GM12878 (cell line): ENCODE measurements around the gene C1QTNF9B. TPM values are rescaled to one million over a fixed set of nuclear protein-coding genes. Genes with fewer than 3 reads are reported as not detected.

Experiments
- ATAC-seq: fragments of 200-7000 bp; cut with Tn5 transposase; 3 replicates; pipeline ENCODE4 v1.9.1; 2020; ENCODE audit warnings: mild to moderate bottlenecking, moderate library complexity
- BruUV-seq: library from RNA; stranded (reverse); fragments of 400-500 nt; replicated peaks from 2 replicates; lab custom pipeline; 2021; lab: Mats Ljungman, UMichigan
- CTCF ChIA-PET: fragments of 300-600 bp; sonication (Branson Sonifier 250); formaldehyde crosslinking; extraction: SDS; loops from one replicate; lab custom pipeline; 2021; ENCODE audit warnings: inconsistent platforms; lab: Yijun Ruan, JAX
- POLR2A ChIA-PET: fragments of 350-600 bp; formaldehyde crosslinking; extraction: SDS; loops from one replicate; lab custom pipeline; 2021; ENCODE audit warnings: inconsistent platforms; lab: Charles Lee
- RAD21 ChIA-PET: fragments of 300-600 bp; sonication (Branson Sonifier 250); formaldehyde crosslinking; loops from one replicate; lab custom pipeline; 2023; ENCODE audit warnings: antibody characterized with exemption; ENCODE audit not compliant: unreplicated experiment; lab: Charles Lee
- SMC1A ChIA-PET: fragments of 300-600 bp; sonication (Branson Sonifier 250); formaldehyde crosslinking; loops from one replicate; lab custom pipeline; 2023; ENCODE audit not compliant: unreplicated experiment, uncharacterized antibody; lab: Charles Lee
- DNase-seq: peaks from one replicate; pipeline ENCODE4 v3.0.0-alpha.2; 2011; ENCODE audit warnings: low read depth, low spot score
- FAIRE-seq: peaks from 3 replicates; lab custom pipeline; 2011; peaks lifted over from hg19 to GRCh38; lab: Jason Lieb, UNC
- H2AFZ ChIP-seq: 2 replicates; pipeline ENCODE4 v1.6.0; 2011; ENCODE audit warnings: low read depth, low read length, control low read depth; ENCODE audit not compliant: control insufficient read depth
- H3K27ac ChIP-seq: 2 replicates; pipeline ENCODE4 v1.5.1; 2011; ENCODE audit warnings: control low read depth; ENCODE audit not compliant: control insufficient read depth, insufficient read depth
- H3K27me3 ChIP-seq, 2 experiments: replicated peaks in 1 of 2; 2 replicates each; pipeline versions ENCODE4 v1.6.0 to v1.6.1; 2011; ENCODE audit warnings: low read length in 1 of 2; ENCODE audit not compliant: control insufficient read depth in 2 of 2, insufficient read depth in 2 of 2
- H3K36me3 ChIP-seq, 2 experiments: 2 replicates each; pipeline ENCODE4 v1.5.1; 2011; ENCODE audit warnings: low read length in 1 of 2; ENCODE audit not compliant: control insufficient read depth in 2 of 2, insufficient read depth in 2 of 2
- H3K4me1 ChIP-seq: 2 replicates; pipeline ENCODE4 v1.6.1; 2011; ENCODE audit warnings: mild to moderate bottlenecking, low read length, moderate library complexity, mixed read lengths; ENCODE audit not compliant: control insufficient read depth, insufficient read depth
- H3K4me2 ChIP-seq: 2 replicates; pipeline ENCODE4 v1.6.0; 2011; ENCODE audit warnings: control low read depth; ENCODE audit not compliant: control insufficient read depth, insufficient read depth
- H3K4me3 ChIP-seq: fragments of 200-600 bp; sonication (generic); 2 replicates; pipeline ENCODE4 v1.5.1; 2016
- H3K79me2 ChIP-seq: 2 replicates; pipeline ENCODE4 v1.6.0; 2011; ENCODE audit warnings: low read length; ENCODE audit not compliant: control insufficient read depth, insufficient read depth
- H3K9ac ChIP-seq: 2 replicates; pipeline ENCODE4 v1.8.0; 2011; ENCODE audit warnings: low read length, control low read depth, mixed read lengths; ENCODE audit not compliant: control insufficient read depth, insufficient read depth
- H3K9me3 ChIP-seq: replicated peaks from 3 replicates; pipeline ENCODE4 v1.5.1; 2011; ENCODE audit warnings: mild to moderate bottlenecking, low read length; ENCODE audit not compliant: control insufficient read depth, insufficient read depth
- H4K20me1 ChIP-seq: 2 replicates; pipeline ENCODE4 v1.6.0; 2011; ENCODE audit not compliant: control insufficient read depth, insufficient read depth
- EZH2 ChIP-seq: IDR thresholded peaks from 2 replicates; pipeline ENCODE4 v1.6.1; 2012; ENCODE audit warnings: low read depth, mild to moderate bottlenecking, control low read depth, inconsistent platforms, low read length, borderline replicate concordance; ENCODE audit not compliant: control insufficient read depth
- GATAD2B ChIP-seq: fragments of 450-650 bp; conservative IDR thresholded peaks from 2 replicates; pipeline ENCODE4 v1.6.1; 2017; ENCODE audit warnings: low read depth, mild to moderate bottlenecking, moderate library complexity
- MEF2B ChIP-seq: fragments of 450-650 bp; IDR thresholded peaks from 2 replicates; pipeline ENCODE4 v1.6.1; 2018; ENCODE audit warnings: mild to moderate bottlenecking, moderate library complexity; ENCODE audit not compliant: partially characterized antibody, poor library complexity, severe bottlenecking
- NBN ChIP-seq: fragments of 450-650 bp; IDR thresholded peaks from 2 replicates; pipeline ENCODE4 v1.6.1; 2016
- RAD21 ChIP-seq: IDR thresholded peaks from 2 replicates; pipeline ENCODE4 v1.6.1; 2011; ENCODE audit warnings: mild to moderate bottlenecking, low read depth, low read length, moderate library complexity; ENCODE audit not compliant: insufficient read depth
- SMC3 ChIP-seq: IDR thresholded peaks from 2 replicates; pipeline ENCODE4 v1.6.1; 2011; ENCODE audit warnings: low read length, improper control_type of control experiment, borderline replicate concordance
- SUZ12 ChIP-seq: fragments of 200-600 bp; sonication (generic); IDR thresholded peaks from one replicate; pipeline ENCODE4 v1.6.1; 2018; ENCODE audit warnings: antibody characterized with exemption, mild to moderate bottlenecking; ENCODE audit not compliant: unreplicated experiment
- TCF12 ChIP-seq: IDR thresholded peaks from 2 replicates; pipeline ENCODE4 v1.6.1; 2011; ENCODE audit warnings: low read depth, mild to moderate bottlenecking, low read length
- ZNF384 ChIP-seq: IDR thresholded peaks from 2 replicates; pipeline ENCODE4 v1.6.1; 2012; ENCODE audit warnings: low read depth, mild to moderate bottlenecking, low read length, improper control_type of control experiment, borderline replicate concordance
- WGBS: methylation state at CpG from one replicate; pipeline ENCODE4 v1.1.6; 2016; ENCODE audit warnings: low lambda C conversion rate; ENCODE audit not compliant: insufficient replicate concordance, insufficient coverage; ENCODE audit errors: missing lambda C conversion rate; 5-methylcytosine and 5-hydroxymethylcytosine counted together
- in situ Hi-C: fragments of 300-500 bp; cut with MboI; formaldehyde crosslinking; loops from 9 replicates; pipeline ENCODE4 v1.14.3; 2018; ENCODE audit warnings: mixed read lengths
- intact Hi-C: fragments of 100-400 bp; cut with micrococcal nuclease; formaldehyde crosslinking; loops from one replicate; pipeline ENCODE4 v1.14.2; 2022; ENCODE audit not compliant: unreplicated experiment
- polyA plus RNA-seq, 11 experiments: library from polyadenylated mRNA; depleted of rRNA in 4 of 11; unstranded in 6 of 11; stranded (reverse) in 5 of 11; fragments of >200 nt; fragmentation: Nextera tagmentation in 4 of 11; fragmentation: Illumina TruSeq in 1 of 11; extraction: Ambion mirVana in 4 of 11; extraction: Trizol in 1 of 11; gene quantifications; 1 replicate in 1 of 11; 2 replicates in 10 of 11; pipeline versions ENCODE4 v1.2.1 to v1.2.3, GENCODE V29; 2011 to 2016; ENCODE audit warnings: inconsistent platforms in 2 of 11, missing spikeins in 2 of 11, low read depth in 1 of 11
- total RNA-seq, 4 experiments: library from RNA; depleted of rRNA in 3 of 4; stranded (reverse); fragments of >200 nt in 3 of 4; fragmentation: Illumina TruSeq in 1 of 4; extraction: Trizol in 1 of 4; gene quantifications; 2 replicates each; pipeline versions ENCODE4 v1.2.1 to v1.2.3, GENCODE V29; 2013 to 2021
- TF ChIP-seq, protein P1 (sequence below), 3 experiments: IDR thresholded peaks in 2 of 3; conservative IDR thresholded peaks in 1 of 3; 2 replicates each; pipeline ENCODE4 v1.5.1; 2011; ENCODE audit warnings: low read depth in 3 of 3, low read length in 3 of 3, mild to moderate bottlenecking in 3 of 3, control low read depth in 2 of 3, moderate library complexity in 2 of 3, inconsistent platforms in 1 of 3, mixed read lengths in 1 of 3; ENCODE audit not compliant: control insufficient read depth in 2 of 3, insufficient read depth in 1 of 3; ENCODE audit errors: extremely low read depth in 1 of 3

Gene C1QTNF9B
- total and polyA plus RNA-seq, 10 of the 15 experiments (the other 5 are each of a cell fraction or from before 2014, with no cell fraction given): 0.10 to 0.48 (median 0.32) TPM; not detected in 6

DNA sequence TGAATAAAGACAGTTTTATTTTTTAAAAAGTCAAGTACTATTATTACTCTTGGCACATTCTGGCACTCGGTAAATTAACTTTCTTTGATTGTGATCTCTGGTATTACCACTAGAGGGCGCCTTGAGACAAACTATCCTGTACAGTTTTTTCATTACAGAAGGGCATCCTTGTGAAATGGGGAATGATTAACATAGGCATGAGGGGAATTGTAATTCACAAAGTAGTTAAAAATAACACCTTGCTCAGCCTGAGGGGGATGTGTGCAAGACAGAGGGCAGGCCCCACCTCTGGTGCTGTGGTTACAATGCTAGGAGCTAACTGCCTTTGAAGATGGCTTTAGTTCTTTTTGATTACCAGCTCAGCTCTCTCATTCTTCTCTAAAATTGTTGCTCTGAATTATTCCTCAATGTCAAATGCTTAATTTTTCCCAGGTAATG is 24.2 kb upstream of the C1QTNF9B start:
- TF ChIP-seq TCF12 (no peak), GATAD2B (no peak), SMC3 (peak; percentile 84; the same call in 1 of the 2 replicates), ZNF384 (peak; percentile 41; the same call in 1 of the 2 replicates), EZH2 (no peak), RAD21 (peak; percentile 84), SUZ12 (no peak), NBN (no peak), MEF2B (peak; percentile 12)
- TF ChIP-seq, protein P1, sequence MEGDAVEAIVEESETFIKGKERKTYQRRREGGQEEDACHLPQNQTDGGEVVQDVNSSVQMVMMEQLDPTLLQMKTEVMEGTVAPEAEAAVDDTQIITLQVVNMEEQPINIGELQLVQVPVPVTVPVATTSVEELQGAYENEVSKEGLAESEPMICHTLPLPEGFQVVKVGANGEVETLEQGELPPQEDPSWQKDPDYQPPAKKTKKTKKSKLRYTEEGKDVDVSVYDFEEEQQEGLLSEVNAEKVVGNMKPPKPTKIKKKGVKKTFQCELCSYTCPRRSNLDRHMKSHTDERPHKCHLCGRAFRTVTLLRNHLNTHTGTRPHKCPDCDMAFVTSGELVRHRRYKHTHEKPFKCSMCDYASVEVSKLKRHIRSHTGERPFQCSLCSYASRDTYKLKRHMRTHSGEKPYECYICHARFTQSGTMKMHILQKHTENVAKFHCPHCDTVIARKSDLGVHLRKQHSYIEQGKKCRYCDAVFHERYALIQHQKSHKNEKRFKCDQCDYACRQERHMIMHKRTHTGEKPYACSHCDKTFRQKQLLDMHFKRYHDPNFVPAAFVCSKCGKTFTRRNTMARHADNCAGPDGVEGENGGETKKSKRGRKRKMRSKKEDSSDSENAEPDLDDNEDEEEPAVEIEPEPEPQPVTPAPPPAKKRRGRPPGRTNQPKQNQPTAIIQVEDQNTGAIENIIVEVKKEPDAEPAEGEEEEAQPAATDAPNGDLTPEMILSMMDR (IDR thresholded peaks at IDR 0.05 in 2 of 3, conservative IDR thresholded peaks at IDR 0.05 in 1 of 3; ENCODE audit: control insufficient read depth in 2 of 3, extremely low read depth in 1 of 3, insufficient read depth in 1 of 3, low read depth in 3 of 3, low read length in 3 of 3): peak; percentile 57 to 72 (median 58)
- POLR2A ChIA-PET: no interaction called here
- ATAC-seq (peak; percentile 66), DNase-seq (no peak), FAIRE-seq (no peak)
- Histone ChIP-seq H3K27ac (no peak overlapping the region), H3K36me3 (no peaks in the 10 kb centered on the region), H3K4me1 (no peaks in the 10 kb centered on the region), H3K27me3 (no peaks in the 10 kb centered on the region), H3K79me2 (no peaks in the 10 kb centered on the region), H3K4me2 (no peak overlapping the region), H4K20me1 (no peaks in the 10 kb centered on the region), H3K9ac (no peak overlapping the region), H3K4me3 (no peak overlapping the region), H2AFZ (no peak overlapping the region), H3K9me3 (no peaks in the 10 kb centered on the region)
- intact Hi-C loops (loop anchor here (1.0 to 2.0 kb wide), 3 partner anchors 39 to 299 kb away; no protein-coding TSS in a partner anchor), in situ Hi-C loops (no loop called here)
- RAD21 ChIA-PET: interaction anchor here (0.6 to 1.8 kb wide), 16 partner anchors 9 to 309 kb away, joined by 3 to 18 read pairs (median 4); no protein-coding TSS in a partner anchor
- CTCF ChIA-PET: interaction anchor here (0.7 to 3.4 kb wide), 19 partner anchors 8 to 334 kb away, joined by 3 to 31 read pairs (median 5); no protein-coding TSS in a partner anchor
- WGBS: 2% methylated on average over 2 of the region's 2 CpGs
- no TSS peak for BruUV-seq
- SMC1A ChIA-PET: interaction anchor here (0.5 to 5.6 kb wide), 12 partner anchors 36 to 307 kb away, joined by 3 to 24 read pairs (median 4); no protein-coding TSS in a partner anchor
